GM21381 (cell line): ENCODE measurements around the gene CT45A9.
"Not testable (repeated sequence)": the region's sequence is repeated elsewhere in the genome, so short reads cannot be mapped to it uniquely, and the experiment has no call there.

Source experiments
- ATAC-seq: cut with Tn5 transposase; IDR thresholded peaks from one replicate; pipeline ENCODE4 v1.9.1; 2021; ENCODE audit warnings: mild to moderate bottlenecking, moderate library complexity; ENCODE audit not compliant: unreplicated experiment

CT45A9 gene

GRCh38 chrX:135871712-135872111, at the start of gene CT45A9:
TSS of gene CT45A9 (minus strand) at chrX:135871812. CDS start at chrX:135868061, 3,751 bp downstream.
- not testable (repeated sequence) for ATAC-seq

GRCh38 chrX:135920516-135920915, 48.9 kb upstream of the CT45A9 start:
- not testable (repeated sequence) for ATAC-seq

GRCh38 chrX:135914404-135914803, 42.8 kb upstream of the CT45A9 start:
- no peak for ATAC-seq

GRCh38 chrX:135910251-135910650, 38.6 kb upstream of the CT45A9 start:
- ATAC-seq = no peak

GRCh38 chrX:135893294-135893817, 21.7 kb upstream of the CT45A9 start, which contains the start of the genes CT45A10 and SAGE1:
TSS of gene CT45A10 (minus strand) at chrX:135893444. CDS start at chrX:135885344, 8,100 bp downstream.
TSS of gene SAGE1 (plus strand) at chrX:135893716. CDS start at chrX:135896243, 2,527 bp downstream.
- ATAC-seq = no peak

- no peak for ATAC-seq
Measured at GRCh38 chrX:135892781-135893180, 21.2 kb upstream of the CT45A9 start.

GRCh38 chrX:135890087-135890585, 18.5 kb upstream of the CT45A9 start:
- ATAC-seq = no peak

- ATAC-seq = not testable (repeated sequence)
Measured at GRCh38 chrX:135888976-135889375, 17.4 kb upstream of the CT45A9 start.

- not testable (repeated sequence) for ATAC-seq
Measured at GRCh38 chrX:135888230-135888629, 16.6 kb upstream of the CT45A9 start.

- not testable (repeated sequence) for ATAC-seq
Measured at GRCh38 chrX:135882741-135883140, 11.1 kb upstream of the CT45A9 start.

GRCh38 chrX:135854438-135854837, 17.2 kb downstream of the CT45A9 start, which contains the start of gene CT45A8:
TSS of gene CT45A8 (minus strand) at chrX:135854538. CDS start at chrX:135850783, 3,755 bp downstream.
- not testable (repeated sequence) for ATAC-seq

GRCh38 chrX:135837180-135837579, 34.4 kb downstream of the CT45A9 start, which contains the start of gene CT45A7:
TSS of gene CT45A7 (minus strand) at chrX:135837280. CDS start at chrX:135833533, 3,747 bp downstream.
- ATAC-seq = not testable (repeated sequence)

- not testable (repeated sequence) for ATAC-seq
Measured at GRCh38 chrX:135819912-135820311, 51.7 kb downstream of the CT45A9 start, which contains the start of gene CT45A2. TSS of gene CT45A2 (minus strand) at chrX:135820012. CDS start at chrX:135816265, 3,747 bp downstream.
